ENCODE data around the gene AFAP1L1. TPM values are rescaled to one million over a fixed set of nuclear protein-coding genes. Genes with fewer than 3 reads are reported as not detected.

AFAP1L1 gene
- total and polyA plus RNA-seq, 9 of the 15 experiments (the other 6 are each of a cell fraction or from before 2014, with no cell fraction given), result 0.01 to 0.12 (median 0.03) TPM; not detected in 4

GRCh38 chr5:149367249-149367971 is 95.8 kb downstream of the AFAP1L1 start (continued):
- TF ChIP-seq SMARCC2 (IDR thresholded peaks at IDR 0.05; ENCODE audit: low read depth) (no peak), ZKSCAN1 (IDR thresholded peaks at IDR 0.05; ENCODE audit: low read depth, low read length) (0 out of 2 replicates have a peak, but pooled peaks have one; percentile 21), MAFF (IDR thresholded peaks at IDR 0.05; ENCODE audit: low read length) (no peak), NEUROD1 (IDR thresholded peaks at IDR 0.05; ENCODE audit: borderline replicate concordance, low read depth, low read length, partially characterized antibody) (peak; percentile 27), ZMIZ1 (IDR thresholded peaks at IDR 0.05; ENCODE audit: low read depth in 2 of 2, low read length in 2 of 2) (0 out of 4 replicates have a peak, but pooled peaks of 1 of the 2 experiments have one; percentile 25), ESRRA (IDR thresholded peaks at IDR 0.05; ENCODE audit: borderline replicate concordance, low read depth) (peak; percentile 75), MAZ (CRISPR knock-in tag; conservative IDR thresholded peaks at IDR 0.05 in 1 of 2, IDR thresholded peaks at IDR 0.05 in 1 of 2) (peak in 1 of 2 experiments; percentile 58; a peak in 1 of 4 replicates), ZBTB2 (IDR thresholded peaks at IDR 0.05) (no peak), ATF7 (IDR thresholded peaks at IDR 0.05) (peak; percentile 45; the same call in 1 of the 2 replicates), U2AF2 (optimal IDR thresholded peaks at IDR 0.05; ENCODE audit: low read depth, low read length) (no peak), RCOR1 (IDR thresholded peaks at IDR 0.05; ENCODE audit: borderline replicate concordance in 1 of 2, low read depth in 2 of 2, low read length in 2 of 2) (peak in 1 of 2 experiments; percentile 44; a peak in 1 of 4 replicates), PBX2 (CRISPR knock-in tag; IDR thresholded peaks at IDR 0.05; ENCODE audit: low read depth) (no peak), PBX2 (tag; conservative IDR thresholded peaks at IDR 0.05; ENCODE audit: low read depth) (peak; percentile 84), JUND (IDR thresholded peaks at IDR 0.05; ENCODE audit: borderline replicate concordance, low read depth, low read length) (peak; percentile 57; the same call in 1 of the 2 replicates), JUND (tag; IDR thresholded peaks at IDR 0.05; ENCODE audit: borderline replicate concordance, low read depth, low read length) (peak; percentile 27; the same call in 1 of the 3 replicates), HCFC1 (IDR thresholded peaks at IDR 0.05; ENCODE audit: low read depth, low read length) (no peak; the same call in 1 of the 2 replicates), CBX5 (IDR thresholded peaks at IDR 0.05; ENCODE audit: borderline replicate concordance, low read depth) (no peak), CXXC5 (CRISPR knock-in tag; IDR thresholded peaks at IDR 0.05) (no peak), SIN3A (IDR thresholded peaks at IDR 0.05; ENCODE audit: borderline replicate concordance in 2 of 2, control insufficient read depth in 1 of 2, low read depth in 2 of 2, low read length in 2 of 2) (no peak), MXI1 (IDR thresholded peaks at IDR 0.05; ENCODE audit: low read depth, low read length) (no peak)

Measured in K562 (cell line).